Measurements from ENCODE around the gene GNAT1.

Gene GNAT1

GRCh38 chr3:50193746-50194127 lies 2.3 kb downstream of the GNAT1 start:
- DNase-seq (ENCODE audit: low read depth): no peak
- no peak for TF ChIP-seq CTCF (IDR thresholded peaks at IDR 0.05; ENCODE audit: low read length, missing control alignments)
- H3K4me3 ChIP-seq (replicated peaks; ENCODE audit: low read depth, low read length): no peak overlapping the region

DNA sequence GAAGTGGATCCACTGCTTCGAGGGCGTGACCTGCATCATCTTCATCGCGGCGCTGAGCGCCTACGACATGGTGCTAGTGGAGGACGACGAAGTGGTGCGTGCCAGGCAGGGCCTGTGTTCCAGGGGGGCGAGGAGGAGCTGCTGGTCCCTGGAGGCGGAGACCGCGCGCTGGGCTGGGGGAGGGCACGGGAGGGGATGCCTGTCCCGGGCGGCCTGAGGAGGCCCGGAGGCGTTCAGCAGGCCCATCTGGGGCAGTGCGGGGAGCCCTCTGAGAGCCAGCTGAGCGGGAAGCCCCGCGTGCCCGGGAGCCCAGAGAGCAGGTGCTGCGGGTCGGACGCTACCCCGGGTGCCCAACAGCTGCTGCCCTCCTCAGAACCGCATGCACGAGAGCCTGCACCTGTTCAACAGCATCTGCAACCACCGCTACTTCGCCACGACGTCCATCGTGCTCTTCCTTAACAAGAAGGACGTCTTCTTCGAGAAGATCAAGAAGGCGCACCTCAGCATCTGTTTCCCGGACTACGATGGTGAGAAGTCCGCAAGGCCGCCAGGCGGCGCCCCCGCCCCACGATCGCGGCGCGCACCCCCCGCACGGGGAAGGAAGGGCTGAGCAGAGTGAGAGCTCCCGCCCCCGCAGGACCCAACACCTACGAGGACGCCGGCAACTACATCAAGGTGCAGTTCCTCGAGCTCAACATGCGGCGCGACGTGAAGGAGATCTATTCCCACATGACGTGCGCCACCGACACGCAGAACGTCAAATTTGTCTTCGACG lies 2.9 kb downstream of the GNAT1 start:
- peak; percentile 65 for DNase-seq (ENCODE audit: low read depth)
- no peak overlapping the region for H3K4me3 ChIP-seq (replicated peaks; ENCODE audit: low read depth, low read length)

GRCh38 chr3:50194903-50195500 lies 3.6 kb downstream of the GNAT1 start:
- no peak for TF ChIP-seq CTCF (IDR thresholded peaks at IDR 0.05; ENCODE audit: low read length, missing control alignments)
- no peak for DNase-seq (ENCODE audit: low read depth)
- H3K4me3 ChIP-seq (replicated peaks; ENCODE audit: low read depth, low read length): no peak overlapping the region

More for the DNA sequence above, 2.9 kb downstream of the GNAT1 start:
- TF ChIP-seq CTCF (IDR thresholded peaks at IDR 0.05; ENCODE audit: low read length, missing control alignments): peak; percentile 72

DNA sequence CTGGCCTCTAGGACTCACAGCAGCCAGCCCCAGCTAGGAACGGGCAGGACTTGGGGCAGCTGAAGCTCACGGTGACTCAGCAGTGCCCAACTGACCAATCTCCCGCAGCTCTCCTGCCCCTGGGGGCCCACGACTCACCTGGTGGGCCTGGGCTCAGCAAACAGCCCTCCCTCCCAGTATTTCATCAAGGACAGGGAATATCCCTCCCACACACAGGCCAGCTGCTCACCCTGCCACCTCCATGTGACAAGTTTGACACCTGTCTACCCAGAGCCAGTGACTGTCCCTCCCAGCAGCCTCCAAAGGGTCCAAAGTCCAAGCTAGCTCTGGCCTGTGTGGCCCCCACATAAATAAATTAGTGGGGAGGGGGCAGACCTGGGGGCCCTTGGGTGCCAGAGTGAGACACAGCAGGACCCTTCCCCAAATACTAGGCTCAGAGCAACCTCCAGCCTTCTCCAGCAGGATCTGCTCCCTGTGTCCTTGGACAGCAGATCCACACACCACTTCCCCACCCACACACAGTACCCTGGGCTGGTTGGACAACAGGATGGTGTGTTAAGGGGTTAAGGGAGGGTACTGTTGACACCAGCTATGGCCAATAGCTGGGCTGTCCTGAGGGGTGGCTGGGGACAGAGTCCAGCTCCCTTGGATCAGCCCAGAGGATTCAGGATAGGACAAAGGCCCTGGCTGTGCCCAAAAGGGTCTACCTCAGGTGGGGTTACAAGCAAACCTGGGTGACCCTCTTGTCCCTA lies 4.3 kb downstream of the GNAT1 start:
- TF ChIP-seq CTCF (IDR thresholded peaks at IDR 0.05; ENCODE audit: low read length, missing control alignments): no peak
- no peak for DNase-seq (ENCODE audit: low read depth)
- H3K4me3 ChIP-seq (replicated peaks; ENCODE audit: low read depth, low read length): no peak overlapping the region

DNA sequence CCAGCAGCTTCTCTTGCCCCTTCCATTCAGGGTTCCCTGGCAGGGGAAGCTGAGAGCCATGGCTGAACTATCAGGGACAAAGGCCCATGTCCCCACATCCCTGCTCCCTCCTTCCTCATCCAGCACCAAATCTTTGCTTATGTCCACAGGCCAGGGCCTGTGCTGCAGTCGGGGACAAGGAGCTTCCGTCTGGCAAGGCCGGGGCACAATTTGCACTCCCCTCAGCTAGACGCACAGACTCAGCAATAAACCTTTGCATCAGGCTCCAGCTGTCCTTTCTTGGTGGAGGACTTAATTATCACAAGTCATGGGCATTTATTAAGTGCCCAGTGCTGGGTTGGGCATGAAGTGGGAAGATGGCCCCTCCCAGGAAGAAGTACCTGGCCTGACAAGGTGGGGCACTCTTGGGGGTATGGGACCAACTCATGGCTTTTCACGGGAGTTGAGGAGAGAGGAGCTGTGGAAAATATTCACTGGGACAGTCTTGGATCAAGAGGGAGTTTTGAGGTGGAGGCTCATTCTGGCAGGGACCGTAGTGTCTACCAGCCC lies 4.9 kb downstream of the GNAT1 start:
- H3K4me3 ChIP-seq (replicated peaks; ENCODE audit: low read depth, low read length): no peak overlapping the region
- TF ChIP-seq CTCF (IDR thresholded peaks at IDR 0.05; ENCODE audit: low read length, missing control alignments): no peak
- DNase-seq (ENCODE audit: low read depth): no peak

DNA sequence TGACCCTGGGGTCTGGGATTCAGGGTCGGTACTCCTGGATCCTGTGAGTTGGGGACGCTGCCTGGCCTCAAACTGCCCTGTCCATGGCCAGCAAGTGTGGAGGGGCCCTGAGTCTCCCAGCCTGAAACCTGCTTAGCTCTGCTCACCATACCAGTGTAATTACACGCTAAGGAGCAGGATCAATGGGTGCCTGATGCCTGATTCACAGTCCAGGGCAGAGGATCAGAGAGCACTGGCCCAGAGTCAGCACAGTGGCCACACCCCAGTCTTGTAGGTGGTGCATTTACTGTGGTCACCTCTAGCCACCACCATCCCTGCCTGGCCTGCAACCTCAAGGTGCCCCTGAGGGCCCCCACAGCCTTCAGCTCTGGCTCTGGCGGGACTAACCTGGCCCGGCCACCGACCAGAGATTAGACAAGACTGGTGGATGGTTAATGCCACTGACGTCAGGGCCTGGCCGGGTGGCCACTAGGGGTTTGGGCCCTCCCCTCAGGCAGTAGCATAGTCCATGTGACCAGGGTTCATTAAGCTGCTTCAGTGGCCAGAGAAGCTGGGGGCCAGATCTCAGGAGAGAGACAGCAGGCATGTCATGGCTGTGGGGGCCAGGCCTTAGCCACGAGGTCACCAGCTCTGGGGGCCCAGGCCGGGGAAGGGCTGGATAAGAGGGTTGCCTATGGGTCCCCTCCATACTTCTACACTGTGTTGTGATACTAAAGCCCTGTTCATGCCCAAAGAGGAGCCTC lies 10.3 kb downstream of the GNAT1 start:
- DNase-seq (ENCODE audit: low read depth): no peak
- no peak for TF ChIP-seq CTCF (IDR thresholded peaks at IDR 0.05; ENCODE audit: low read length, missing control alignments)
- no peak overlapping the region for H3K4me3 ChIP-seq (replicated peaks; ENCODE audit: low read depth, low read length)
